ENCODE data around the gene SCLY. TPM values are rescaled to one million over a fixed set of nuclear protein-coding genes. Genes with fewer than 3 reads are reported as not detected.

SCLY gene
- total and polyA plus RNA-seq, 2 of the 13 experiments (the other 11 are each of a cell fraction or from before 2014, with no cell fraction given) = 27.9 to 38.6 TPM

DNA sequence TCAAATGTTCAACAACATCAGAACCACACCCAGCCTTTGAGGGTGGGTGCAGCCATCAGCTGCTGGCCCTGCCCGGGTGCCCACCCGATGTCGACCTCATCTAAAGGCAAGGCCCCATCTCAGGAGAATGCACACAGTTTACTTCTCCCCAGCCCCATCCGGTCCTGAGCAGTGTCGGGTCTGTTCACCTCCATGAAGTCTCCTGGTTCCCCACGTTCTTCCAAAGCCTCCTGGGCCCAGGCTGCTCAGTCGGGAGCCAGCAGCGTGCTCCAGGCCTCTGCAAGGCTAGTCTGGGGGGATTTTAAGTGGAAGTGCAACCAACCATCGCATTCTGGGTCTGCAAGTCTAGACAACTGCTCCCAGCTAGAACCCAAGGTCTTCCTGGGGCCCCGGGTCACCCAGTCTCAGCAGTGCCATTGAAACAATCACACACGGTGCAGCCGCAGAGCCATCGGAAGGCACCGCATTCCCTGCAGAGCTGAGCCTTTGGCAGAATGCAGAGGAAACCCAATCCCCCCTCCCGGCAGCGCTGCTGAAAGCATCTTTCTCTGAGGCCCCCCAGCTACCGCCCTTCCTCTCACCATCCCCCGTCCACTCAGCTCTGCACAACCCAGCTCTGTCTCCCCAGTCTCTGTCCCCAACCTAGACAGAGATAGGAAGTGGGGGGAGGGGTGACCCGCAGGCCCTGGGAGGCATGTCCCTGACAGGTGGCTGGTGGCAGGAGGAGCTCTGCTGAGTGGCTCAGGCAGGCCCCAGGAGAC lies 47.8 kb downstream of the SCLY start (continued):
- TF ChIP-seq, protein P1, sequence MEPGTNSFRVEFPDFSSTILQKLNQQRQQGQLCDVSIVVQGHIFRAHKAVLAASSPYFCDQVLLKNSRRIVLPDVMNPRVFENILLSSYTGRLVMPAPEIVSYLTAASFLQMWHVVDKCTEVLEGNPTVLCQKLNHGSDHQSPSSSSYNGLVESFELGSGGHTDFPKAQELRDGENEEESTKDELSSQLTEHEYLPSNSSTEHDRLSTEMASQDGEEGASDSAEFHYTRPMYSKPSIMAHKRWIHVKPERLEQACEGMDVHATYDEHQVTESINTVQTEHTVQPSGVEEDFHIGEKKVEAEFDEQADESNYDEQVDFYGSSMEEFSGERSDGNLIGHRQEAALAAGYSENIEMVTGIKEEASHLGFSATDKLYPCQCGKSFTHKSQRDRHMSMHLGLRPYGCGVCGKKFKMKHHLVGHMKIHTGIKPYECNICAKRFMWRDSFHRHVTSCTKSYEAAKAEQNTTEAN (CRISPR knock-in tag; conservative IDR thresholded peaks at IDR 0.05) = peak; percentile 69; the same call in 1 of the 2 replicates
- TF ChIP-seq MEF2D (CRISPR knock-in tag; IDR thresholded peaks at IDR 0.05) (no peak), YEATS4 (CRISPR knock-in tag; IDR thresholded peaks at IDR 0.05; ENCODE audit: borderline replicate concordance) (peak; percentile 46; the same call in 1 of the 2 replicates), SOX6 (IDR thresholded peaks at IDR 0.05) (no peak), SOX6 (CRISPR knock-in tag; IDR thresholded peaks at IDR 0.05) (peak; percentile 34), TOPORS (CRISPR knock-in tag; IDR thresholded peaks at IDR 0.05) (no peak), MXD4 (CRISPR knock-in tag; IDR thresholded peaks at IDR 0.05) (no peak), MTA3 (CRISPR knock-in tag; IDR thresholded peaks at IDR 0.05) (no peak), ZNF839 (CRISPR knock-in tag; IDR thresholded peaks at IDR 0.05; ENCODE audit: borderline replicate concordance) (no peak)
- TF ChIP-seq, protein P2, sequence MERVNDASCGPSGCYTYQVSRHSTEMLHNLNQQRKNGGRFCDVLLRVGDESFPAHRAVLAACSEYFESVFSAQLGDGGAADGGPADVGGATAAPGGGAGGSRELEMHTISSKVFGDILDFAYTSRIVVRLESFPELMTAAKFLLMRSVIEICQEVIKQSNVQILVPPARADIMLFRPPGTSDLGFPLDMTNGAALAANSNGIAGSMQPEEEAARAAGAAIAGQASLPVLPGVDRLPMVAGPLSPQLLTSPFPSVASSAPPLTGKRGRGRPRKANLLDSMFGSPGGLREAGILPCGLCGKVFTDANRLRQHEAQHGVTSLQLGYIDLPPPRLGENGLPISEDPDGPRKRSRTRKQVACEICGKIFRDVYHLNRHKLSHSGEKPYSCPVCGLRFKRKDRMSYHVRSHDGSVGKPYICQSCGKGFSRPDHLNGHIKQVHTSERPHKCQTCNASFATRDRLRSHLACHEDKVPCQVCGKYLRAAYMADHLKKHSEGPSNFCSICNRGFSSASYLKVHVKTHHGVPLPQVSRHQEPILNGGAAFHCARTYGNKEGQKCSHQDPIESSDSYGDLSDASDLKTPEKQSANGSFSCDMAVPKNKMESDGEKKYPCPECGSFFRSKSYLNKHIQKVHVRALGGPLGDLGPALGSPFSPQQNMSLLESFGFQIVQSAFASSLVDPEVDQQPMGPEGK (CRISPR knock-in tag; IDR thresholded peaks at IDR 0.05) = peak; percentile 37; the same call in 1 of the 2 replicates
- TF ChIP-seq, protein P3, sequence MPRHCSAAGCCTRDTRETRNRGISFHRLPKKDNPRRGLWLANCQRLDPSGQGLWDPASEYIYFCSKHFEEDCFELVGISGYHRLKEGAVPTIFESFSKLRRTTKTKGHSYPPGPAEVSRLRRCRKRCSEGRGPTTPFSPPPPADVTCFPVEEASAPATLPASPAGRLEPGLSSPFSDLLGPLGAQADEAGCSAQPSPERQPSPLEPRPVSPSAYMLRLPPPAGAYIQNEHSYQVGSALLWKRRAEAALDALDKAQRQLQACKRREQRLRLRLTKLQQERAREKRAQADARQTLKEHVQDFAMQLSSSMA (CRISPR knock-in tag; IDR thresholded peaks at IDR 0.05) = 0 out of 2 replicates have a peak, but pooled peaks have one; percentile 43
- TF ChIP-seq, protein P4, sequence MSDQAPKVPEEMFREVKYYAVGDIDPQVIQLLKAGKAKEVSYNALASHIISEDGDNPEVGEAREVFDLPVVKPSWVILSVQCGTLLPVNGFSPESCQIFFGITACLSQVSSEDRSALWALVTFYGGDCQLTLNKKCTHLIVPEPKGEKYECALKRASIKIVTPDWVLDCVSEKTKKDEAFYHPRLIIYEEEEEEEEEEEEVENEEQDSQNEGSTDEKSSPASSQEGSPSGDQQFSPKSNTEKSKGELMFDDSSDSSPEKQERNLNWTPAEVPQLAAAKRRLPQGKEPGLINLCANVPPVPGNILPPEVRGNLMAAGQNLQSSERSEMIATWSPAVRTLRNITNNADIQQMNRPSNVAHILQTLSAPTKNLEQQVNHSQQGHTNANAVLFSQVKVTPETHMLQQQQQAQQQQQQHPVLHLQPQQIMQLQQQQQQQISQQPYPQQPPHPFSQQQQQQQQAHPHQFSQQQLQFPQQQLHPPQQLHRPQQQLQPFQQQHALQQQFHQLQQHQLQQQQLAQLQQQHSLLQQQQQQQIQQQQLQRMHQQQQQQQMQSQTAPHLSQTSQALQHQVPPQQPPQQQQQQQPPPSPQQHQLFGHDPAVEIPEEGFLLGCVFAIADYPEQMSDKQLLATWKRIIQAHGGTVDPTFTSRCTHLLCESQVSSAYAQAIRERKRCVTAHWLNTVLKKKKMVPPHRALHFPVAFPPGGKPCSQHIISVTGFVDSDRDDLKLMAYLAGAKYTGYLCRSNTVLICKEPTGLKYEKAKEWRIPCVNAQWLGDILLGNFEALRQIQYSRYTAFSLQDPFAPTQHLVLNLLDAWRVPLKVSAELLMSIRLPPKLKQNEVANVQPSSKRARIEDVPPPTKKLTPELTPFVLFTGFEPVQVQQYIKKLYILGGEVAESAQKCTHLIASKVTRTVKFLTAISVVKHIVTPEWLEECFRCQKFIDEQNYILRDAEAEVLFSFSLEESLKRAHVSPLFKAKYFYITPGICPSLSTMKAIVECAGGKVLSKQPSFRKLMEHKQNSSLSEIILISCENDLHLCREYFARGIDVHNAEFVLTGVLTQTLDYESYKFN (CRISPR knock-in tag; conservative IDR thresholded peaks at IDR 0.05) = 0 out of 2 replicates have a peak, but pooled peaks have one; percentile 27
- TF ChIP-seq, protein P5, sequence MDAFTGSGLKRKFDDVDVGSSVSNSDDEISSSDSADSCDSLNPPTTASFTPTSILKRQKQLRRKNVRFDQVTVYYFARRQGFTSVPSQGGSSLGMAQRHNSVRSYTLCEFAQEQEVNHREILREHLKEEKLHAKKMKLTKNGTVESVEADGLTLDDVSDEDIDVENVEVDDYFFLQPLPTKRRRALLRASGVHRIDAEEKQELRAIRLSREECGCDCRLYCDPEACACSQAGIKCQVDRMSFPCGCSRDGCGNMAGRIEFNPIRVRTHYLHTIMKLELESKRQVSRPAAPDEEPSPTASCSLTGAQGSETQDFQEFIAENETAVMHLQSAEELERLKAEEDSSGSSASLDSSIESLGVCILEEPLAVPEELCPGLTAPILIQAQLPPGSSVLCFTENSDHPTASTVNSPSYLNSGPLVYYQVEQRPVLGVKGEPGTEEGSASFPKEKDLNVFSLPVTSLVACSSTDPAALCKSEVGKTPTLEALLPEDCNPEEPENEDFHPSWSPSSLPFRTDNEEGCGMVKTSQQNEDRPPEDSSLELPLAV (CRISPR knock-in tag; conservative IDR thresholded peaks at IDR 0.05; ENCODE audit: low read depth) = no peak
- TF ChIP-seq, protein P6, sequence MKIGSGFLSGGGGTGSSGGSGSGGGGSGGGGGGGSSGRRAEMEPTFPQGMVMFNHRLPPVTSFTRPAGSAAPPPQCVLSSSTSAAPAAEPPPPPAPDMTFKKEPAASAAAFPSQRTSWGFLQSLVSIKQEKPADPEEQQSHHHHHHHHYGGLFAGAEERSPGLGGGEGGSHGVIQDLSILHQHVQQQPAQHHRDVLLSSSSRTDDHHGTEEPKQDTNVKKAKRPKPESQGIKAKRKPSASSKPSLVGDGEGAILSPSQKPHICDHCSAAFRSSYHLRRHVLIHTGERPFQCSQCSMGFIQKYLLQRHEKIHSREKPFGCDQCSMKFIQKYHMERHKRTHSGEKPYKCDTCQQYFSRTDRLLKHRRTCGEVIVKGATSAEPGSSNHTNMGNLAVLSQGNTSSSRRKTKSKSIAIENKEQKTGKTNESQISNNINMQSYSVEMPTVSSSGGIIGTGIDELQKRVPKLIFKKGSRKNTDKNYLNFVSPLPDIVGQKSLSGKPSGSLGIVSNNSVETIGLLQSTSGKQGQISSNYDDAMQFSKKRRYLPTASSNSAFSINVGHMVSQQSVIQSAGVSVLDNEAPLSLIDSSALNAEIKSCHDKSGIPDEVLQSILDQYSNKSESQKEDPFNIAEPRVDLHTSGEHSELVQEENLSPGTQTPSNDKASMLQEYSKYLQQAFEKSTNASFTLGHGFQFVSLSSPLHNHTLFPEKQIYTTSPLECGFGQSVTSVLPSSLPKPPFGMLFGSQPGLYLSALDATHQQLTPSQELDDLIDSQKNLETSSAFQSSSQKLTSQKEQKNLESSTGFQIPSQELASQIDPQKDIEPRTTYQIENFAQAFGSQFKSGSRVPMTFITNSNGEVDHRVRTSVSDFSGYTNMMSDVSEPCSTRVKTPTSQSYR (CRISPR knock-in tag; IDR thresholded peaks at IDR 0.05; ENCODE audit: borderline replicate concordance) = peak; percentile 97
- TF ChIP-seq, protein P7, sequence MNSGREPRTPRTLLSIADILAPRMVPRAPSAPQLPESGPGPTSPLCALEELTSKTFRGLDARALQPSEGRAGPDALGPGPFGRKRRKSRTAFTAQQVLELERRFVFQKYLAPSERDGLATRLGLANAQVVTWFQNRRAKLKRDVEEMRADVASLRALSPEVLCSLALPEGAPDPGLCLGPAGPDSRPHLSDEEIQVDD (CRISPR knock-in tag; IDR thresholded peaks at IDR 0.05; ENCODE audit: borderline replicate concordance) = 0 out of 2 replicates have a peak, but pooled peaks have one; percentile 12
